ENCODE measurements around the gene NDUFA11. TPM values are rescaled to one million over a fixed set of nuclear protein-coding genes. Genes with fewer than 3 reads are reported as not detected.

The NDUFA11 gene
- total and polyA plus RNA-seq, 9 of the 15 experiments (the other 6 are each of a cell fraction or from before 2014, with no cell fraction given): 63.3 to 486 (median 274) TPM

DNA sequence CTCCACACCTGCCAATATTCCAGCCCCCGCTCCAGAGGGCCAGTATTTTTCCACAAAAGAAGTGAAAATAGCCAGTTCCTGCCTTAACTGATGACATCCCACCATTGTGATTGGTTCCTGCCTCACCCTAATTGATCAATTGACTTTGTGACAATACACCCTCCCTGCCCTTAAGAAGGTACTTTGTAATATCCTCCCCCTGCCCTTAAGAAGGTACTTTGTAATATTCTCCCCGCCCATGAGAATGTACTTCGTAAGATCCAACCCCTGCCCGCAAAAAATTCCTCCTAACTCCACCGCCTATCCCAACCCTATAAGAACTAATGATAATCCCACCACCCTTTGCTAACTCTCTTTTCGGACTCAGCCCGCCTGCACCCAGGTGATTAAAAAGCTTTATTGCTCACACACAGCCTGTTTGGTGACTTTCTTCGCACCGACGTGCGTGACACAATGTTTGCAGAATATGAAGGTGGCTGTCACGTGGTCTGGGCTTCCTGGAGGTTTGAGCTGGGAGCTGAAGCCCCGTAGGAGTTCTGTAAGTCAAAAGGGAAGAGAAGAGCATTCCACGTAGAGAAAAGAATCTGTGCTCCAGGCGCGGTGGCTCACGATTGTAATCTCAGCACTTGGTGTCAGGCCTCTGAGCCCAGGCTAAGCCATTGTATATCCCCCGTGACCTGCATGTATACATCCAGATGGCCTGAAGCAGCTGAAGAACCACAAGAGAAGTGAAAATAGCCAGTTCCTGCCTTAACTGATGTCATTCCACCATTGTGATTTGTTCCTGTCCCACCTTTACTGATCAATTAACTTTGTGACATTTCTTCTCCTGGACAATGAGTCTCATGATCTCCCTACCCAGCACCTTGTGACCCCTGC is 46.1 kb downstream of the NDUFA11 start:
- Histone ChIP-seq H3K79me2 (ENCODE audit: control insufficient read depth, insufficient read depth, low read length) (no peaks in the 10 kb centered on the region), H4K20me1 (replicated peaks; ENCODE audit: control insufficient read depth, insufficient read depth, low read length) (no peaks in the 10 kb centered on the region; the same call in 1 of the 2 replicates), H3K9me1 (ENCODE audit: control insufficient read depth, insufficient read depth, low read length) (no peaks in the 10 kb centered on the region), H3K9me3 (replicated peaks; ENCODE audit: control insufficient read depth, insufficient read depth, low read depth, low read length) (no peaks in the 10 kb centered on the region), H3K36me3 (ENCODE audit: control insufficient read depth, insufficient read depth, low read length) (no peaks in the 10 kb centered on the region), H3K27me3 (ENCODE audit: control insufficient read depth in 2 of 2, insufficient read depth in 2 of 2, low read length in 2 of 2) (peaks cover 28 to 62% of the 10 kb centered on the region in 2 experiments), H3K4me1 (replicated peaks in 1 of 2; ENCODE audit: control insufficient read depth in 2 of 2, insufficient read depth in 2 of 2, low read length in 2 of 2) (no peaks in the 10 kb centered on the region; a peak in 1 of 5 replicates), H3K4me2 (ENCODE audit: insufficient read depth, low read length) (no peak overlapping the region), H3K4me3 (no peak overlapping the region), H3K27ac (ENCODE audit: extremely low read depth, low read depth, low read length) (no peak overlapping the region), H2AFZ (ENCODE audit: low read depth, low read length) (no peak overlapping the region), H3K9ac (ENCODE audit: insufficient read depth in 1 of 2, low read depth in 2 of 2, low read length in 2 of 2) (no peak overlapping the region)
- ChIA-PET POLR2A (interaction anchor here (0.7 kb wide), 1 partner anchor 17 kb away, joined by 3 read pairs; no protein-coding TSS in a partner anchor), CTCF (ENCODE audit: low intra/inter-chr PET ratio) (interaction anchor here (0.6 kb wide), 1 partner anchor 98 kb away, joined by 4 read pairs; no protein-coding TSS in a partner anchor)
- in situ Hi-C loops (cut with MboI): no loop called here
- DNase-seq (ENCODE audit: extremely low read depth in 1 of 4, low spot score in 3 of 4): no peak
- BruUV-seq (replicated peaks): no TSS peak
- intact Hi-C loops (cut with micrococcal nuclease): no loop called here
- 20% methylated on average over 18 of the region's 18 CpGs for WGBS (ENCODE audit: insufficient coverage, low coverage, missing lambda C conversion rate)
- ATAC-seq: no peak
- no peak for FAIRE-seq
- TF ChIP-seq, protein P1, sequence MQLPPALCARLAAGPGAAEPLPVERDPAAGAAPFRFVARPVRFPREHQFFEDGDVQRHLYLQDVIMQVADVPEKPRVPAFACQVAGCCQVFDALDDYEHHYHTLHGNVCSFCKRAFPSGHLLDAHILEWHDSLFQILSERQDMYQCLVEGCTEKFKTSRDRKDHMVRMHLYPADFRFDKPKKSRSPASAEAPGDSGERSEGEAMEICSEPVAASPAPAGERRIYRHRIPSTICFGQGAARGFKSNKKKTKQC (CRISPR knock-in tag; IDR thresholded peaks at IDR 0.05): no peak
- no peak for TF ChIP-seq IRF2 (CRISPR knock-in tag; IDR thresholded peaks at IDR 0.05)
- TF ChIP-seq TFE3 (CRISPR knock-in tag; IDR thresholded peaks at IDR 0.05): peak; percentile 52
- TF ChIP-seq STAT6 (CRISPR knock-in tag; IDR thresholded peaks at IDR 0.05): no peak
- no peak for TF ChIP-seq ETV1 (tag; conservative IDR thresholded peaks at IDR 0.05; ENCODE audit: low read depth)
- TF ChIP-seq IRF1 (CRISPR knock-in tag; IDR thresholded peaks at IDR 0.05; ENCODE audit: borderline replicate concordance): no peak
- no peak for TF ChIP-seq TAL1 (IDR thresholded peaks at IDR 0.05)
- no peak for TF ChIP-seq MYBL2 (IDR thresholded peaks at IDR 0.05; ENCODE audit: low read depth)
- TF ChIP-seq MYBL2 (CRISPR knock-in tag; IDR thresholded peaks at IDR 0.05; ENCODE audit: borderline replicate concordance): no peak
- TF ChIP-seq HNRNPUL1 (IDR thresholded peaks at IDR 0.05; ENCODE audit: low read length): no peak
- no peak for TF ChIP-seq SMAD2 (IDR thresholded peaks at IDR 0.05; ENCODE audit: low read depth, low read length)
- TF ChIP-seq RFX5 (IDR thresholded peaks at IDR 0.05; ENCODE audit: low read depth, low read length): no peak
- no peak for TF ChIP-seq TCFL5 (CRISPR knock-in tag; conservative IDR thresholded peaks at IDR 0.05)
- TF ChIP-seq ZNF212 (CRISPR knock-in tag; IDR thresholded peaks at IDR 0.05): no peak
- no peak for TF ChIP-seq KLF6 (CRISPR knock-in tag; IDR thresholded peaks at IDR 0.05; ENCODE audit: borderline replicate concordance)
- TF ChIP-seq TEAD4 (IDR thresholded peaks at IDR 0.05; ENCODE audit: low read length): no peak
- no peak for TF ChIP-seq TEAD4 (CRISPR knock-in tag; IDR thresholded peaks at IDR 0.05; ENCODE audit: borderline replicate concordance)

All from K562 (cell line).